ENCODE results near the gene EIF6.

Gene EIF6

GRCh38 chr20:35275741-35276251, 8.8 kb downstream of the EIF6 start:
- no peak for DNase-seq (ENCODE audit: extremely low read depth, low read depth)
- TF ChIP-seq CTCF (IDR thresholded peaks at IDR 0.05; ENCODE audit: low read depth, low read length) = no peak

- DNase-seq (ENCODE audit: extremely low read depth, low read depth) = no peak
- TF ChIP-seq CTCF (IDR thresholded peaks at IDR 0.05; ENCODE audit: low read depth, low read length) = no peak
These were observed 10.1 kb downstream of the EIF6 start for GRCh38 chr20:35274172-35275092.

- no peak for TF ChIP-seq CTCF (IDR thresholded peaks at IDR 0.05; ENCODE audit: low read depth, low read length)
- no peak for DNase-seq (ENCODE audit: extremely low read depth, low read depth)
These were observed 11.0 kb downstream of the EIF6 start for GRCh38 chr20:35273449-35274171.

GRCh38 chr20:35271904-35272303, 12.7 kb downstream of the EIF6 start:
- no peak for DNase-seq (ENCODE audit: extremely low read depth, low read depth)
- no peak for TF ChIP-seq CTCF (IDR thresholded peaks at IDR 0.05; ENCODE audit: low read depth, low read length)

- TF ChIP-seq CTCF (IDR thresholded peaks at IDR 0.05; ENCODE audit: low read depth, low read length) = no peak
- no peak for DNase-seq (ENCODE audit: extremely low read depth, low read depth)
These were observed 13.3 kb downstream of the EIF6 start for GRCh38 chr20:35271073-35271882.

GRCh38 chr20:35270021-35270902, 14.3 kb downstream of the EIF6 start:
- DNase-seq (ENCODE audit: extremely low read depth, low read depth) = no peak
- no peak for TF ChIP-seq CTCF (IDR thresholded peaks at IDR 0.05; ENCODE audit: low read depth, low read length)
